Measurements from ENCODE around the gene CNNM4. TPM values are rescaled to one million over a fixed set of nuclear protein-coding genes. Genes with fewer than 3 reads are reported as not detected.

CNNM4 gene
- total RNA-seq, 1 donor from 2014 or later = 15.5 TPM

GRCh38 chr2:96857667-96858372 lies 97.1 kb downstream of the CNNM4 start, which contains the start of gene ANKRD39:
TSS of gene ANKRD39 (minus strand) at chr2:96858016. CDS start at chr2:96857987, 29 bp downstream.
- H3K79me2 ChIP-seq (ENCODE audit: low read depth) = peaks cover 29% of the 10 kb centered on the region
- H3K36me3 ChIP-seq = no peaks in the 10 kb centered on the region
- H3K9me3 Mint-ChIP-seq = no peaks in the 10 kb centered on the region
- H3K36me3 Mint-ChIP-seq = peaks cover 16% of the 10 kb centered on the region
- H3K4me3 Mint-ChIP-seq = peak within 1 kb of the TSS; percentile 91
- H3K4me1 ChIP-seq = peaks cover 10% of the 10 kb centered on the region
- peaks cover 9% of the 10 kb centered on the region for H3K27me3 Mint-ChIP-seq (ENCODE audit: insufficient read depth, low read depth)
- H3K9ac ChIP-seq = peak within 1 kb of the TSS; percentile 54
- H3F3A ChIP-seq (ENCODE audit: low read depth) = peaks cover 39% of the 10 kb centered on the region
- peak; percentile 100 for DNase-seq (ENCODE audit: low spot score)
- H3K4me3 ChIP-seq = peak within 1 kb of the TSS; percentile 80
- H2AFZ ChIP-seq (replicated peaks) = peak within 1 kb of the TSS; percentile 38
- TF ChIP-seq EZH2phosphoT487 (IDR thresholded peaks at IDR 0.05) (no peak), EZH2 (IDR thresholded peaks at IDR 0.05) (no peak), CTCF (IDR thresholded peaks at IDR 0.05) (peak; percentile 75)
- no peaks in the 10 kb centered on the region for H3K9me3 ChIP-seq (ENCODE audit: low read depth)
- no peak within 1 kb of the TSS for H3K27ac ChIP-seq
- peaks cover 46% of the 10 kb centered on the region for H4K20me1 ChIP-seq (ENCODE audit: low read depth)
- peak within 1 kb of the TSS; percentile 21 for H3K27ac Mint-ChIP-seq
- peak within 1 kb of the TSS; percentile 96 for H3K4me2 ChIP-seq
- H3K27me3 ChIP-seq = no peaks in the 10 kb centered on the region
- peaks cover 32% of the 10 kb centered on the region for H3K4me1 Mint-ChIP-seq

DNA sequence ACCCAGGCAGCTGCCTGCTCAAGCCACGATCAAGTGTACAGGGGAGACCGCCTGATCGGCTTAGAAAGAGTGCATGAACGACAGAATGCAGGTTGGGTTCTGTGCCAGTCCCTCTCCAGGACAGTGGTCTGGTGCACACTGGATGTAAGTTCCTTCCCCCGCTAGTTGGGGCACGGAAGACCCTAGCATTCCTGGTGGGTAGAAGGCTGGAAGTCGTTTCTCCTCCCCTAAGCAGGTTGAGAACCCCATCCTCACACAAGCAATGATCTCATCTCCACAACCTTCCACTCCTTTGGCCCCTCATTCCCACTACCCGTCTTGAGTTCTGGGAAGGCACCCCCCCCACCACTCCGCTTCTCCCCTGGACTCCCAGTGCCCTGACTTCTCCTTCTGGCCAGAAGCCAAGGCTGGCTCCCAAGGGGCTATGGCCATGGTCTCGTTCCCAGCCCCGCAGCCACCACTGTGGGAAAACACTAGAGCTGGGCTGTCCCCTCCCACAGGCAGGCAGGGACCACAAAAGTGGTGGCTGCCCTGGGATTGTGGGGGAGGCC lies 98.5 kb downstream of the CNNM4 start:
- Histone ChIP-seq H3K4me1 (peaks cover 10% of the 10 kb centered on the region), H3K27ac (no peak overlapping the region), H3K79me2 (ENCODE audit: low read depth) (peaks cover 37% of the 10 kb centered on the region), H3K27me3 (no peaks in the 10 kb centered on the region), H2AFZ (replicated peaks) (no peak overlapping the region), H3K4me2 (peak overlapping the region; percentile 85), H3K4me3 (peak overlapping the region; percentile 54), H4K20me1 (ENCODE audit: low read depth) (peaks cover 57% of the 10 kb centered on the region), H3K9ac (no peak overlapping the region), H3F3A (ENCODE audit: low read depth) (peaks cover 39% of the 10 kb centered on the region), H3K36me3 (no peaks in the 10 kb centered on the region), H3K9me3 (ENCODE audit: low read depth) (no peaks in the 10 kb centered on the region)
- TF ChIP-seq CTCF (IDR thresholded peaks at IDR 0.05) (no peak), EZH2phosphoT487 (IDR thresholded peaks at IDR 0.05) (no peak), EZH2 (IDR thresholded peaks at IDR 0.05) (no peak)
- Mint-ChIP-seq H3K9me3 (no peaks in the 10 kb centered on the region), H3K27ac (no peak overlapping the region), H3K4me3 (peak overlapping the region; percentile 91), H3K27me3 (ENCODE audit: insufficient read depth, low read depth) (peaks cover 10% of the 10 kb centered on the region), H3K4me1 (peaks cover 32% of the 10 kb centered on the region), H3K36me3 (peaks cover 15% of the 10 kb centered on the region)
- peak; percentile 37 for DNase-seq (ENCODE audit: low spot score)

DNA sequence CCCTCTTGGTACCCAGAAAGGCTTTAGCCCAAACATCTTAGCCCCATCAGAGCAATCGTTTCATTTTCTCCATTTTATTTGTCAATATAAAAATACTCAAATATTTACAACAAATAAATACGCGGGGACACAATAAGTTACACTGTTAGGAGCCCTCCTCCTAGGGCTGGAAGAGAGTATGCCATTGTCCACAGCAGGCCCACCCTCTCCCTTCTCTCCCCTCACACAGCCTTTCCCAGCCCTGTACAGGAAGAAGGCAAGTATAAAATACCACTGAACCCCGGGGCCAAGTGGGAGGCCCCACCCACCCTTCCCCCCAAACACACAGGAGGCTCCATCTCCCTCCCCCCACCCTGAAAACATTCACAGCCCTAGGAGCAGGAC lies 99.0 kb downstream of the CNNM4 start:
- peaks cover 10% of the 10 kb centered on the region for H3K4me1 ChIP-seq

More for the DNA sequence above, 99.0 kb downstream of the CNNM4 start:
- H3K9ac ChIP-seq = no peak overlapping the region
- no peaks in the 10 kb centered on the region for H3K9me3 Mint-ChIP-seq
- H3K27ac Mint-ChIP-seq = no peak overlapping the region
- TF ChIP-seq EZH2 (IDR thresholded peaks at IDR 0.05) (no peak), EZH2phosphoT487 (IDR thresholded peaks at IDR 0.05) (no peak), CTCF (IDR thresholded peaks at IDR 0.05) (no peak)
- no peak for DNase-seq (ENCODE audit: low spot score)
- peaks cover 10% of the 10 kb centered on the region for H3K27me3 Mint-ChIP-seq (ENCODE audit: insufficient read depth, low read depth)
- H3K36me3 Mint-ChIP-seq = peaks cover 15% of the 10 kb centered on the region
- H3K4me3 Mint-ChIP-seq = peak overlapping the region; percentile 91
- H3K4me3 ChIP-seq = no peak overlapping the region
- peaks cover 58% of the 10 kb centered on the region for H4K20me1 ChIP-seq (ENCODE audit: low read depth)
- H3K79me2 ChIP-seq (ENCODE audit: low read depth) = peaks cover 37% of the 10 kb centered on the region
- no peak overlapping the region for H2AFZ ChIP-seq (replicated peaks)
- peaks cover 32% of the 10 kb centered on the region for H3K4me1 Mint-ChIP-seq
- no peaks in the 10 kb centered on the region for H3K36me3 ChIP-seq
- peaks cover 39% of the 10 kb centered on the region for H3F3A ChIP-seq (ENCODE audit: low read depth)
- no peaks in the 10 kb centered on the region for H3K27me3 ChIP-seq
- no peak overlapping the region for H3K4me2 ChIP-seq
- H3K27ac ChIP-seq = no peak overlapping the region
- H3K9me3 ChIP-seq (ENCODE audit: low read depth) = no peaks in the 10 kb centered on the region
